ENCODE results near the gene STK16. TPM values are rescaled to one million over a fixed set of nuclear protein-coding genes. Genes with fewer than 3 reads are reported as not detected.

Gene STK16
- total RNA-seq, 4 donors from 2014 or later = 10.9 to 22.9 (median 16.1) TPM

- Histone ChIP-seq H3K9me3 (no peaks in the 10 kb centered on the region), H3K27ac (no peak overlapping the region), H3K4me3 (no peak overlapping the region), H3K4me1 (peaks cover 35% of the 10 kb centered on the region), H3K36me3 (peaks cover 66% of the 10 kb centered on the region), H3K27me3 (no peaks in the 10 kb centered on the region)
- TF ChIP-seq, protein P1, sequence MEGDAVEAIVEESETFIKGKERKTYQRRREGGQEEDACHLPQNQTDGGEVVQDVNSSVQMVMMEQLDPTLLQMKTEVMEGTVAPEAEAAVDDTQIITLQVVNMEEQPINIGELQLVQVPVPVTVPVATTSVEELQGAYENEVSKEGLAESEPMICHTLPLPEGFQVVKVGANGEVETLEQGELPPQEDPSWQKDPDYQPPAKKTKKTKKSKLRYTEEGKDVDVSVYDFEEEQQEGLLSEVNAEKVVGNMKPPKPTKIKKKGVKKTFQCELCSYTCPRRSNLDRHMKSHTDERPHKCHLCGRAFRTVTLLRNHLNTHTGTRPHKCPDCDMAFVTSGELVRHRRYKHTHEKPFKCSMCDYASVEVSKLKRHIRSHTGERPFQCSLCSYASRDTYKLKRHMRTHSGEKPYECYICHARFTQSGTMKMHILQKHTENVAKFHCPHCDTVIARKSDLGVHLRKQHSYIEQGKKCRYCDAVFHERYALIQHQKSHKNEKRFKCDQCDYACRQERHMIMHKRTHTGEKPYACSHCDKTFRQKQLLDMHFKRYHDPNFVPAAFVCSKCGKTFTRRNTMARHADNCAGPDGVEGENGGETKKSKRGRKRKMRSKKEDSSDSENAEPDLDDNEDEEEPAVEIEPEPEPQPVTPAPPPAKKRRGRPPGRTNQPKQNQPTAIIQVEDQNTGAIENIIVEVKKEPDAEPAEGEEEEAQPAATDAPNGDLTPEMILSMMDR (IDR thresholded peaks at IDR 0.05) = no peak
- no peak for TF ChIP-seq POLR2AphosphoS5 (IDR thresholded peaks at IDR 0.05)
- TF ChIP-seq POLR2A (IDR thresholded peaks at IDR 0.05) = no peak
- no peak for TF ChIP-seq EP300 (IDR thresholded peaks at IDR 0.05)
- DNase-seq (ENCODE audit: low spot score in 2 of 2) = peak in 1 of 2 donors; percentile 72
- WGBS = 89% methylated on average over 16 of the region's 19 CpGs
These were observed 24.5 kb upstream of the STK16 start for GRCh38 chr2:219220652-219221402.

GRCh38 chr2:219221957-219222518 is 23.2 kb upstream of the STK16 start:
- Histone ChIP-seq H3K4me3 (no peak overlapping the region), H3K9me3 (no peaks in the 10 kb centered on the region), H3K36me3 (peaks cover 61% of the 10 kb centered on the region), H3K27ac (no peak overlapping the region), H3K4me1 (peaks cover 31% of the 10 kb centered on the region), H3K27me3 (no peaks in the 10 kb centered on the region)
- TF ChIP-seq EP300 (IDR thresholded peaks at IDR 0.05) (no peak), POLR2AphosphoS5 (IDR thresholded peaks at IDR 0.05) (no peak), POLR2A (IDR thresholded peaks at IDR 0.05) (no peak)
- TF ChIP-seq, protein P1 (IDR thresholded peaks at IDR 0.05) = no peak
- 90% methylated on average over 9 of the region's 16 CpGs for WGBS
- DNase-seq (ENCODE audit: low spot score in 2 of 2) = no peak

- Histone ChIP-seq H3K36me3 (peaks cover 61% of the 10 kb centered on the region), H3K4me1 (peaks cover 30% of the 10 kb centered on the region), H3K27ac (no peak overlapping the region), H3K27me3 (no peaks in the 10 kb centered on the region), H3K4me3 (no peak overlapping the region), H3K9me3 (no peaks in the 10 kb centered on the region)
- TF ChIP-seq, protein P1 (IDR thresholded peaks at IDR 0.05) = no peak
- TF ChIP-seq POLR2A (IDR thresholded peaks at IDR 0.05) (no peak), EP300 (IDR thresholded peaks at IDR 0.05) (no peak), POLR2AphosphoS5 (IDR thresholded peaks at IDR 0.05) (no peak)
- DNase-seq (ENCODE audit: low spot score in 2 of 2) = no peak
- WGBS = 86% methylated on average over 24 of the region's 31 CpGs
These were observed 21.3 kb upstream of the STK16 start for GRCh38 chr2:219223831-219224610.

DNA sequence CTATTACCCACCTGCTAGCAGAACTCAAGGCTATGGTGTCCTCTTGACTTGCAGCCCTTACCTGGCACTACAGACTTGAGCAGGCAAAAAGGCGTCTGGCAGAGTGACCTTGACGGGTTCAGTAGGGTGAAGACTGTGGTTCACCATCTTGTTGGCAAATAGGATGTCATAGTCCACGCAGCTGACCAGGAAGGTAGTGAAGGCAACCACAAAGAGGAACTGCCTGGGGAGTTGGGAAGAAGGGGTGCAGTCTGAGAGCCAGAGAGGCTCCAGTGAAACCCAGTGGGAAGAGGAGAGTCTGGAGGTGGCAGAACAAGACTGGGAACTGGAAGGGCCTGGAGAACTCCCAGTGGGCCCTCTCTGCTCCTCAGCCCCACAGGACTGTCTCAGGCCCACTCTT is 19.9 kb upstream of the STK16 start:
- WGBS = 83% methylated on average over 3 of the region's 3 CpGs

More for the DNA sequence above, 19.9 kb upstream of the STK16 start:
- H3K4me3 ChIP-seq = no peak overlapping the region
- H3K9me3 ChIP-seq = no peaks in the 10 kb centered on the region
- no peaks in the 10 kb centered on the region for H3K27me3 ChIP-seq
- DNase-seq (ENCODE audit: low spot score in 2 of 2) = no peak
- peaks cover 57% of the 10 kb centered on the region for H3K36me3 ChIP-seq
- peaks cover 23% of the 10 kb centered on the region for H3K4me1 ChIP-seq
- TF ChIP-seq POLR2A (IDR thresholded peaks at IDR 0.05) = no peak
- TF ChIP-seq POLR2AphosphoS5 (IDR thresholded peaks at IDR 0.05) = no peak
- no peak for TF ChIP-seq EP300 (IDR thresholded peaks at IDR 0.05)
- TF ChIP-seq, protein P1 (IDR thresholded peaks at IDR 0.05) = no peak
- H3K27ac ChIP-seq = no peak overlapping the region

All from suprapubic skin (tissue), 4 donors.